NCI-H345 treated with DMSO at 0.1 percent for 48 hours (cell line): ENCODE results near the gene LETM1.

Source experiments
- DNase-seq: peaks from one replicate; lab custom pipeline; 2025; ENCODE audit not compliant: unreplicated experiment; lab: John Stamatoyannopoulos, UW

Gene LETM1

DNA sequence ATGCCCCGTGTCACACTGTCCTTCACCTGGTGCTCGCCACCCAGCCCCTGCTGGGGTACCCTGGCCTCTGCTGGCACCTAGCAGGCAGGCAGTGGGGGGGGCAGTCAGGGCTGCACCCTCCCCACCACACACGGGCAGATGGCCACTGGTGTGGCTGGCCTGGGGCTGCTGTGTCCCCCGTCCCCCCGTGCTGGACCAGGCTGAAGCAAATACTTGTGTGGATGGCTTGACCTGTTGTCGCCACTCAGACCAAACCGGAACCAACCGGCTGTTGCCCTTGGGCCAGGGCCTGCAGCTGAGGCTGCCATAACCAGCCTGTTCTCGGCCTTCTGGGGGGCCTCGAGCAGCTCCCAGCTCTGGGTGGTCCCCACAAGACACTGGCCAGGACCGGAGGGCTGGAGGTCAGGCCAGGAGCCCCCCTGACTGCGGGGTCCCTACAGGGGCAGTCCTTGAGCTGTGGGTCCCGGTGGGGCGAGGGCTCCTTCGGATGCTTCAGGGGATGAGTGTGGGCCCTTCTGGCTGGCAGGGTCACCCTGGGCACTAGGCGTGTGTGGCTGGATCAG lies 58.6 kb downstream of the LETM1 start:
- DNase-seq: no peak

DNA sequence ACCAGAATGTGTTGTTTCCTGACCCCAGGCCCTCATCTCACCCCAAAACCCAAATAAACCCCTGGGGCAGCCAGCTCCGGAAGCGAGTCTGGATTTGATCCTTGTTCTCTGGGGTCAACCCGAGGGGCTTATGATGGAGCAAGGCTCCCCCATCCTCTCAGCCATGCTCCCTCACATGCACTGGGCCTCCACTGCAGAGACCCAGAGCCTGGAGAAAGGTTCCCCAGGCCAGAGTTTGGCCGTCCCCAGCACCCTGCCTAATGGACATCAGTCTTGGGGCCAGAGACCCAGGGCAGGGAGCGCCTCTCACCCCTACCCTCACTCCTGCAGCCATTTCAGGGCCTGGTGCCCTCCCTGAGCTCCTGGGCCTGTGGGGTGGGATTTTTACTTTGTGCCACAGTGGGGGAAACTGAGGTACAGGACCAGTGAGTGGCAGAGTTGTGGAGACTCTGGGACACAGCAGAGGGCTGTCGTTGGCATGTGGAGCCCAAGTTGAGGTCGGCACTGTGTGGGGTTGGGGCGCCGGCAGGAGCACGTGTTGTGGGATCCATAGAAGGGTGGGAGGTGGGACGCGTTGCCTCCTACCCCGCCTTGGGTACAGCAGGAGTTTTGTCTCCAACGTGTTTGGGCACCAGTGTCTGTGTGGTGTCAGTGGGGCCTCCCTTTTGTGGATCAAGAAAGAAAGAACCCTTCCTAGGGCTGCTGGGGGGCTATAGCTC lies 59.3 kb downstream of the LETM1 start:
- DNase-seq: no peak

- no peak for DNase-seq
Measured at GRCh38 chr4:1795299-1796195, 60.4 kb downstream of the LETM1 start.

- no peak for DNase-seq
Measured at GRCh38 chr4:1794809-1795298, 61.1 kb downstream of the LETM1 start.

GRCh38 chr4:1793940-1794808 lies 61.8 kb downstream of the LETM1 start:
- DNase-seq: no peak

GRCh38 chr4:1793496-1793840 lies 62.5 kb downstream of the LETM1 start:
- DNase-seq: no peak

DNA sequence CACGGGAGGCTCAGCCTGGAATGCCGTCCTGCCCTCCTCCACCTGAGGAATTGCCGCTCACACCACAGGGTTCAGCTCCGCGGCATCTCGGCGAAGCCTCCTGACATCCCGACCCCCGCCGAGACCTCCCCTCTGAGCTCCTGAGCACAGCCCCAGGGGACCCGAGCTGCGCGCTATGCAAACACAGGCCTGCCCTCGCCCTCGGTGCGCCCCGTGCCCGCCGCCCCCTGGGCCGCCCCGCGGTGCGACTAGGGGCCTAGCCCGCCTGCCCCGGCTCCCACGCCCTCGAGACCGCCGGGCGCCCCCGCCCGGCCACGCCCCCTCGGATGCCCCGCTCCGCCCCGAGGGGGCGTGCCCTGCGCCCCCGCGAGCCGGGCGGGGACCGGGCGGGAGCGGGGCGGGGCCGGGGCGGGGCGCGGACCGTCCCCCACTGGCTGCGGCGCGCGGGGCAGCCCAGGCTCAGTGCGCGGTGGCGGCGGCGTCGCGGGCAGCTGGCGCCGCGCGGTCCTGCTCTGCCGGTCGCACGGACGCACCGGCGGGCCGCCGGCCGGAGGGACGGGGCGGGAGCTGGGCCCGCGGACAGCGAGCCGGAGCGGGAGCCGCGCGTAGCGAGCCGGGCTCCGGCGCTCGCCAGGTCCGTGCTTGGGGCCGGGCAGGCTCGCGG lies 63.0 kb downstream of the LETM1 start, which contains the start of gene FGFR3:
FGFR3 (plus strand) TSS at position 462 of the 664 bp plus-strand sequence. CDS start 642 bp downstream, outside the sequence.
- DNase-seq: no peak

DNA sequence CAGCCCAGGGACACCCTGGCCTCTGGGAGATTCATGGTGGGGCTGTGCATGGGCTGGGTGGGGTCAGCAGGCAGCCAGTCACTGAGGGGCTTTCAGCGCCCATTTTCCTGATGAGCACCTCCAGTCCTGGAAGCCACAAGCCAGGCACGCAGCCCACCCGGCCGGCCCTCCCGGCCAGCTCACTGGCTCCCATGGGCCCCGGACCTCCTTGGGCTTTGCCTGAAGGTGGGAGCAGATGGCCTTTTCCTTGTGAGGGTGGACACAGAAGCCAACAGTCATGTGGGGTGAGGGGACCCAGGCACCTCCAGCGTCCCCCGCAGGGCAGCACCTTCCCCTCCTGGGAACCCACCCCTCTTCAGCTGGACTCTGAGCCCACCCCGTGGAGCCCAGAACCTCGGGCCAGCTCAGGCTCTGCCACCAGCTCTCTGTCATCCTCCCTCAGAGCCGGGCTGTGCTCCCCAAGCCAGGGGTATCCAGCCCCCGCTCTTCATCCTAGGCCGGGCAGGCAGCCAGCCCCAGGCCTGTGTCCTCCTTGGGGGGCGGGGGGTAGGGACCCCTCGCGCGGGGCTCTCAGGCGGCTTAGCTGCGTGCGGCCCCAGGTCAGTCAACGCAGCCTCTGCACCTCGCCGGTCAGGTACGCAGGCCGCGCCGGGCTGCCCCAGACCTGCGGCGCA lies 63.7 kb downstream of the LETM1 start:
- DNase-seq: no peak

- no peak for DNase-seq
Measured at GRCh38 chr4:1790005-1790404, 66.0 kb downstream of the LETM1 start.

GRCh38 chr4:1789552-1789951 lies 66.4 kb downstream of the LETM1 start:
- DNase-seq: no peak

DNA sequence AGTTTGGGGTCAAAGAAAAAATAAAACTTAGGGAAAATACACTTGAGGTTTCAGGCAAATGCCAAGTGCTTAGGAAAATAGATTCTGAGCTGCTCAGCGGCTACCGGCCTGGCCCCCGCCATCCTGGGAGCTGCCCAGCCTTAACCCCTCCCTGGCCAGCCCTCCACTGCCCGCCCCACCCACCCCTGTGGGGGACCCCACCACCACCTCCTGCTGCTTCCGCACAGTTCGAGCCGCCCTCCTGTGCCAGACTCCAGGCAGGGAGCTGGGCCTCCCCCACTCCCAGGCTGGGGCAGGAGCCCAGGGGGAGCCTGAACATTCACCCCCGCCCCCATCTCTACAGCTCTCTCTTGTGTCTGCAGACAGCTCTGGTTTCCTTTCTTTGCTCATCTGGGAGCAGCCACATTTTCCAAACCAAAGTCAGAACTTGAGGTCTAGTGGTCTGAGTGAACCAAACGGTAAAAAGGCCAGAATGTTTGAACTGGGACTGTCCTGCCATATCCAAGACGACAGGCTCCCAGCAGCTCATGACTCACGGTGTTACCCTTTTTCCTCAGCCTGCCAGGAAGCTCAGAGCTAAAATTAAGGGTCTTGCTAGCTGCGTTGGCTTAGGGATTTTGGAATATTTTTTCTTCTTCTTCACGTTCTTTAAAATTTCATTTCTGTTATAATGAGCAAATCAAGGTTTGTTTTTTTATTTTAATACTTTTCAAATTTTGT lies 67.5 kb downstream of the LETM1 start:
- DNase-seq: no peak

GRCh38 chr4:1787411-1788077 lies 68.4 kb downstream of the LETM1 start:
- DNase-seq: no peak

DNA sequence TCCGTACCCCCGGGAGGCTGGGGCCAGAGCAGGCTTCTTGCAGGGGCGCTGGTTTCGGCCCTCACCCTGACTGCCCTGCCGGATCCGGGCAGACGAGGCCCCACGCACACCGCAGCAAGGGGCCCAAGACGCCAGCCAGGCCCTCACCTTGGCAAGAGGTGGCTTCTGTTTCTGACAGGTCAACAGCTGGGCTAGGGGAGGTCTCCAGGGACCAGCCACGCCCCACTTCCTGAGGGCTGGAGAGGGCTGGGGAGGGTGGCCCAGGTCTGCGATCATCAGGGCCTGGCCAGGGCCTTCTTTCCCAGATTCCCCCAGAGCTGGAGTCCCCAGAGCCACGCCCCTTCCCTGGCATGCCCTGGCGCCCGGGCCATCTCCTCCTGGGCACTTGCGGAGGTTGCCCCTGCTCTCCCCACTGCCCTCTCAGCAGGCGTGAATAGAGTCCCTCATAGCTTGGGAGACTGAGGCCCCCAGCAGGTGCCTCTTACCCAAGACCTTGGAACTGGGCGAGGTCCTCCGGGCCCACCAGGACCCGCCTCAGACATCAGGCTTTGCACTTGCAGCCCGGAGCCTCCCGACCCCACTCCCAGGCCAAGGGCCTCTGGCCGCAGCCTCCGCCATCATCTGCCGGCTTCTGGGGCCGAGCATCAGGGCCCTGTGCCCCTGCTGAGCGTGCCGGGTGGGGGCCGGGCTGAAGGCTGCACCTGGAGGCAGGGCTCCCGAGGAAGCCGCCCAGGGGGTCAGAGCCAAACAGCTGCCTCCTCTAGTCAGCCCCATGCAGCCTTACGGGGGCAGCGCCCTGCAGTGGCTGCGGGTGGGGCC lies 69.2 kb downstream of the LETM1 start:
- no peak for DNase-seq

GRCh38 chr4:1785592-1785991 lies 70.4 kb downstream of the LETM1 start:
- DNase-seq: no peak

DNA sequence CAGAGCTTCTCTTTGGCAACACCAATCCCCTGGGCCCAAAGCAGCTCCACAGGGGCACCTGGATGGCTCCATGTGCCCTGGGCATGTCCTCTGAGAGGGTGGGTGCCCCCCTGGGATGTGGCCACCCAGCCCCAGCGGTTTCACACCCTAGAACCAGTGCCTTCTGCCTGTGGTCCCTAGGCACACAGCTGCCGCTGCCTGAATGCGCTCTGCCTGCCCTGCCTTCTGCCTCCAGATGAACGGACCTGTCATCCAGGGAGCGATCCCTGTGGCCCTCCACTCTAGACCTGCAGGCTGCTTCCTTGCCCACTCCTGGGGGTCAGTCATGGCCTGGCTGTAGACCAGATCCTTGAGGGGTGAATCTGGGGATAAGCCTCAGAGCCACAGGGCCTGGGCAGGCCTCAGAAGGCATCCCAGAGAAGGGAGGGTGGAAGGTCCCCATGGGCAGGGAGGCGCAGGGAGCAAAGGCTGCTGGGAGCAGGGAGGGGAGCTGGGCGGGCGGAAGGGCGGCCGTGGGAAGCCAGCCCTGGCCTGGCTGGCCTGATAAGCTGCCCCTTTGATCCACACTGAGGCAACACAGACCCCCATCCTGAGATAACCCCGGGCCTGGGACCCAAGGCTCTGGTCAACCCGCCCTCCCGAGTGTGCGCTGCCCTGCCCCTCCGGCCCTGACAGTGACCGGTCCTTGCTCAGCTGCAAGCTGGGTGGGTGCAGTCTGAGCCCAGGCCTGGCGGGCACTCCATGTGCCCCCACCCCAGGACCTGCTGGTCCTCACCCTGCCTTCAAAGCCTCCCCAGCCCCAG lies 71.0 kb downstream of the LETM1 start:
- DNase-seq: no peak

DNA sequence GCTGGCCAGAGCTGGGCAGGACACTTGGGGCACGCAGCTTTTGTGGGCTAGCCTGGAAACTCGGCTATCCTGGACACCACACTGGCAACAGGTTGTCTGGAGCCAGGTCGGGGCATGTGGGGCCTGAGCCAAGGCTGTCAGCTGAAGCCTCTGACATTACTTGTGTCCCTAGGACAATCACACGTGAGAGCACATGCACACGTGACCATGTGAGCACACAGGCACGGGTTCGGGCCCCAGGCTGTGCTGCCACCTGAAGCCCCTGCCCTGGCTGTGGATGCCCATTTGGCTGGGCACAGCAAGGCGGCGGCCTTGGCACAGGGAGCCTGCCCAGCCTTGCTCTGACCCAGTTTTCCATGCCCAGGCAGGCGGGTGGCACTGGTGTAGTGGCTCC lies 71.6 kb downstream of the LETM1 start:
- no peak for DNase-seq

DNA sequence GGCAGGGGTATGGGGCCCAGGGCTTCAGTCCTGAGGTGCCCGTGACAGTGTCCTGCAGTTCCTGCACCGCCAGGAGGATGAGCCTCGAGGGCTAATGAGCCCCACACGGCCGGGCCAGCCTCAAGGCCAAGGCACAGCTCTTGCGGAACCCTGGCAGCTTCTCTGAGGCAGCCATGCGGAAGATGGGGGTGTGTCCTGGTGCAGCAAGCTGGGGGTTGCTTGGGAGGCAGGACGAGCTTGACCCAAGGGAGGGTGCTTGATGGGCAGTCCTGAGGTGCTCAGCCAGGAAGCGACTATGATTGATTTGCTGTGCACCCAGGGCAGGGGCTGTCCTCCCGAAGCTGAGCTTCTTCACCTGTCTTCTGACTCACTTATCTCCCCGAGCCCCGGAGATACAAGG lies 72.0 kb downstream of the LETM1 start:
- DNase-seq: no peak
